HG03066 (cell line): ENCODE results near the gene LTB.
"Not testable (repeated sequence)": the region's sequence is repeated elsewhere in the genome, so short reads cannot be mapped to it uniquely, and the experiment has no call there.

Experiments
- ATAC-seq: cut with Tn5 transposase; IDR thresholded peaks from one replicate; pipeline ENCODE4 v1.9.1; 2021; ENCODE audit warnings: low read depth; ENCODE audit not compliant: unreplicated experiment

LTB gene

GRCh38 chr6:31609519-31610406, 27.5 kb upstream of the LTB start:
- ATAC-seq = no peak

- ATAC-seq = no peak
Observed at GRCh38 chr6:31607317-31607716, 25.1 kb upstream of the LTB start.

- ATAC-seq = no peak
Observed at GRCh38 chr6:31597006-31597405, 14.8 kb upstream of the LTB start.

DNA sequence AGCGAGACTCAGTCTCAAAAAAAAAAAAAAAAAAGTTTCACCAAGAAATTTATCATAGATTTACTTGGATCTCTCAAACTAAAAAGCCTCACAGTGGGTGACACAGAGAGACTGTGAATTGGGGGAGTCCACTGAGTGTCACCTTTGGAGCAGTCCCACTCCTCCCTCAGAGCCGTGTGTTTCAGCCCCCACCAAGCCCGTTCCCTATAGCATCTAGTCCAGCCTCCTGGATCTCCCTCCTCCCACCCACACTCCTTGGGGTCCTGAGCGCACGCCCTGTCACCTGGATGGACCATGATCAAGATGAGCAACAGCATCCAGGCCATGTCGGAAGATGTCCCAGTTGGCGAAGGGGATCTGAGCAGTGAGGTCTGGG, 10.2 kb upstream of the LTB start:
- ATAC-seq = no peak

- ATAC-seq = not testable (repeated sequence)
Observed at GRCh38 chr6:31590691-31591090, 8.5 kb upstream of the LTB start.

DNA sequence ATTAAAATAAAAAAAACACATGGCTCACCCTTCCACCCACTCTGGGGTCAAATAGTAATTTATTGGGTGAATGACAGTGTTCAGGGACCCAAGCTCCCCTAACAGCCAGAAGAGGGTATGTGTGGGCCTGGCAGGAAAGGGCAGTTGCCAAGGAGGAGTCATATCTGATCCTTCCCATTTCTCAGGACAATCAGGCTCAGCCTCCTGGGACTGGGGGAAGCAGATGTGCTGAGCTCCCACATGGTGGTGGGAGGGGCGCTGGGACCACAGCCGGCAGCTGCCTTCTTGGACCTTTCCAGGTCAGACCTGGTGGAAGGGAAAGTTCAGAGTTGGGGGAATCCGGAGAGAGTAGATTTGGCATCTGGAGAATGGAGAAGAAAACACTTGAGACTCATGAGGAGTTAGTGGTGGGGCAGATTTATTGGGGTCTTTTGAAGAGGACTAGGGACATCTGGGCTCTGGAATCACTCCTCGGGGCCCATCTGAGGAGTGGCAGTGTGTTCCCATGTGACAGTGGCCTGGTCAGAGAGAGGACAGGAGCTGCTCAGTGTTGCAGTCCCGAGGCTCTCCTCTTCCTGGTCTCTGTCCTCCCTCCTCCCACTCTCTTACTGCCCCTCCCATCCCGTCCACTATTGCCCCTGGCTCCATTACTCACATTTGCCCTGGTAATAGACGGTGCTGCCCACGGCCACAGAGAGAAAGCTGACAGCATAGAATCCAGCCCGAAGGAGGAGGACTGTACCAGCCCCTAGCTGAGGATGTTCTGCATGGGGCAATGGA, 6.8 kb upstream of the LTB start:
- no peak for ATAC-seq

DNA sequence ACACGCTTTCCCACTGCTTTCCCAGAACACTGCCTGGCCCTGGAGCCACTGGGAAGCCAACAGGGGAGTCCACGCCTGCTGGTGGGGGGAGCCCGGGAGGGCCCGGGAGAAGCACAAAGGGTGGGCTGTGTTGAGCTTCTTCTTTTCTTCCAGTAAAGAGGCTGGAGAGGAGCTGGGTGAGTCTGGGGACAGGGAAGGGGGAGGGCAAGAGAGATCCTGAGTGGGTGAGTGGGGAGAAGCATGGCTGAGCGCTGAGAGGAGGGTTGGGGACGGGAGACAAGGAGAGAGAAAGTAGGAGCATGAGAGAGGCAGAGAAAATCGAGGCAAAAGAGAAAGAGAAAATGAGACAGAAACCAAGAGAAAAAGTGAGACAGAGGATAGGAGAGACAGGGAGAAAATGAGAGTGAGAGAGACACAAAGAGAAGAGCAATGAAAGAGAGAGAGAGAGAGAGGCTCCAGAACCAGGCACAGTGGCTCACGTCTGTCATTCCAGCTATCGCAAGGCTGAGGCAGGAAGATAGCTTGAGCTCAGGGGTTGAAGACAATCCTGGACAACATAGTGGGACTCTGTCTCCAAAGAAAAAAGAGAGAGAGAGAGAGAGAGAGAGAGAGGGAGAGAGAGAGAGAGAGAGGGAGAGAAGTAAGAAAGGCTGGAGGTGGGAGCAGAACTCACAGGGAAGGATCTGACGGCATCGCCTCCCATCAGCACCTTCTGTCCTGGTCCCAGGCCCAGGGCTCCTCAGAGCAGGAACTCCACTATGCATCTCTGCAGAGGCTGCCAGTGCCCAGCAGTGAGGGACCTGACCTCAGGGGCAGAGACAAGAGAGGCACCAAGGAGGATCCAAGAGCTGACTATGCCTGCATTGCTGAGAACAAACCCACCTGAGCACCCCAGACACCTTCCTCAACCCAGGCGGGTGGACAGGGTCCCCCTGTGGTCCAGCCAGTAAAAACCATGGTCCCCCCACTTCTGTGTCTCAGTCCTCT, 5.9 kb upstream of the LTB start:
- no peak for ATAC-seq

GRCh38 chr6:31586599-31587281, 4.5 kb upstream of the LTB start:
- no peak for ATAC-seq

DNA sequence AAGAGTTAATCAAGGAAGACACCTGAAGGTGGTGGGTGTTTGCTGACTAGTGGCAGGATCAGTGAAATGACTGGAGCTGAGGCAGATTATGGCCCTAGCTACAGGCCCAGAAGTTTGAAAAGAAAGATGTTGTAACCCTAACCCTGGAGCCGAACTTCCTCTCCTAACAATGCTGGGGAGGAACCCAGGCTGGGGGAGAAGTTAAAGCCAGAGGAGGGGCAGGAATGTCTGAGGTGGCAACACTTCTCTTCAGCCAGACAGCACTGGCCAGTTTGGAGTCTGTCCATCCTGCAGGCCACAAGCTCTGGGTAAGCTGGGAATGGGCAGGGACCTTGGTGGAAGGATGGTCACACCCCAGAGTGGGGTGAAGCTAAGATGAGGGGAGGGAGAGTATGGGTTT, 3.8 kb upstream of the LTB start, which contains the start of gene LST1:
TSS of gene LST1 (plus strand) at position 270 of the 400 bp plus-strand sequence. CDS start 1,023 bp downstream, outside the sequence.
- ATAC-seq = no peak

GRCh38 chr6:31585491-31585890, 3.3 kb upstream of the LTB start:
- no peak for ATAC-seq

DNA sequence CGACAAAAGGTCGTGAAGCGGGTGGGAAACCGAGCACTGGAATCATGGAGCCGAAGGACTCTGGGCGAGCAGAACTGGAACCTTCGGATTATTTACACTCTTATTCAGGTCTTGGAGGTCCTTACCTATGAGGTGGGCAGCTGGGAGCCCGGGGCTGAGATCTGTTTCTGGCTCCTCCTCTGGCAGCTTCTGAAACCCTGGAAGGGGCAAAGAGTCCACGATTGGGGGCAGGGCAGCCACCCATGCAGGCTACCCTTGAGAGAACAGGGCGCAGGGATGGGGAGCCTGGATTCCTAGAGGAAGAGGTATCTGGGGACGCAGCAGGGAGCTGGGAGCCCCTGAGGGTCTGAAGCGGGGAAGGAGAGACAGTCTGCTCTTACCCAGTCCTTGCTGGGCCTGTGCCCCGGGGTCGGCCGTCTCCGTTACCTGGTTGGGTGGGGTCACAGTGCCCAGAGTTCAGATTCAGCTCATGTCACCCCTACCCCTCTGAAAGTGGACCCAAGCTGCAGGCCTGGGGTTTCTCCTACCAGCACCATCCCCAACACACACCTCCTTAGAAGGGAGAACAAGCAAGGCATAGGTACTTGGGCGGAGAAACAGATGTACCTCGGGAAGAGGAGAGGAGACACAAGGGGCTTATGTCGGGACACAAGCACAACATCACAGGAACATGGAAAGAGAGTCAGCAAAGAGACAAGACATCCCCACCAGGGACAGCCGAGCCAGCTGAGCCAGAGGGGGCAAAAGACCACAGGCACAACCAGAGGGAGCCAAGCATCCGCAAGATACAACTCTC, 592 bp downstream of the LTB start:
- ATAC-seq = no peak

- ATAC-seq = peak; percentile 58
Observed at GRCh38 chr6:31580807-31581433, 1.3 kb downstream of the LTB start.

GRCh38 chr6:31580438-31580740, 1.8 kb downstream of the LTB start:
- ATAC-seq = peak; percentile 6

DNA sequence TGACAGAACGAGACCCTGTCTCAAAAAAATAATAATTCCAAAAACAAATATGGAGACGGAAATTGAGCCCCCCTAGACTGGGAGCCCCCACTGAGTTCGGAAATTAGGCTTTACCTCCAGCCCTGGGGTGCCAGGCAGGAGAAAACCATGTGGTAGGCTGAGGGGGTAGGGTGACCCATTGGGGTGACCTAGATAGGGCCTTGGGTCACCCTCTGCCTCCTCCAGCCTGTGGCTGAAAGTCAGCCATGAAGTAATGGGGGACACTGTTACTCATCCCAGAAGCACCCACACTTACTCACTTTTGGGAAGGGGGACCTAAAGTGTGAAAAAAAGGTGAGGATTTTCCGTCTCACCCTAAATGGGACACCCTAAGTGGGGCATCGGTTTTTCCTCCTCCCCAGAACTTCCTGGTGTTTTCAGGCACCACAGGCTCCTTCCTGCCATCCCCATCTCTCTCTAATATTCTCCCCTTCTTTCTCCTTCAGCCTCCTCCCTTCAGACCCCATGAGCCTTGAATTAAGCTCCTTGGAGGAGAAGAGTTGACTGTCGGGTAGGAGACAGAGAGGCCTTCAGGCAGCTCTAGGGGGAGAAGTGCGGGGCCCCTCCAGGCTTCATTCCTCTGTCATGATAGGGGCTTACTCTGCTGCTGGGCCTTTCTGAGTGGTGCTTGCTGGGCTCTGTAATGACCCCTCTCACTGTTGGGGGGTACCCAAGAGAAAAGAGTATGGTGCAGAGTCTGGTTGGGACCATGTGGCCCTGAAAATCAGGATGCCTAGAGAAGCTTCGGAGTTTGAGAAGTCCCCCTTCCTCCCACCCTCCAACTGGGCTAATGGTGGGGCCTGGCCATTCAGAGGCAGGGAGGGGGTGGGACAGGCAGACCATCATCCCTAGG, 2.4 kb downstream of the LTB start:
- ATAC-seq = no peak

GRCh38 chr6:31579119-31579505, 3.1 kb downstream of the LTB start:
- no peak for ATAC-seq

DNA sequence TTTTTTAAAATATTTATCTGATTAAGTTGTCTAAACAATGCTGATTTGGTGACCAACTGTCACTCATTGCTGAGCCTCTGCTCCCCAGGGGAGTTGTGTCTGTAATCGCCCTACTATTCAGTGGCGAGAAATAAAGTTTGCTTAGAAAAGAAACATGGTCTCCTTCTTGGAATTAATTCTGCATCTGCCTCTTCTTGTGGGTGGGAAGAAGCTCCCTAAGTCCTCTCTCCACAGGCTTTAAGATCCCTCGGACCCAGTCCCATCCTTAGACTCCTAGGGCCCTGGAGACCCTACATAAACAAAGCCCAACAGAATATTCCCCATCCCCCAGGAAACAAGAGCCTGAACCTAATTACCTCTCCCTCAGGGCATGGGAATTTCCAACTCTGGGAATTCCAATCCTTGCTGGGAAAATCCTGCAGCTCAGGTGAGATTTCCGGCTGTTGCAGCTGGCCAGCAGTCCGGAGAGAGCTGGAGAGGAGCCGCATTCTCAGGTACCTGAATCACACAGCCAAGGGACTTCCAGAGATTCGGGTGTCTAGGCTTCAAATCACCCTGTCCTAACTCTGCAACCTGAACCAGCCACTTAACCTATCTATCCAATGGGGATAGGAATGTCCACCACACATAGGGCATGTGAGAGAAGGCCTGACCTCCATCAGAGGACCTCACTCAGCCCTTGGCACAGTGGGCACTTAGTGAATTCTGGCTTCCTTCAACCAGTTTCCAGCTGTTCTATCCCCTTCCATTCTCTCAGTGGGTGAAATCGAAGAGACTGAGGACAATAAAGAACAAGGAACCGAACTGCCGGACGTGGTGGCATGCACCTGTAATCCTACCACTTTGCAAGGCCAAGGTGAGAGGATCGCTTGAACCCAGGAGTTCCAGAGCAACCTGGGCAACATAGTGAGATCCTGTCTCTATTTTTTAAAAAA, 3.8 kb downstream of the LTB start:
- ATAC-seq = no peak

- no peak for ATAC-seq
Observed at GRCh38 chr6:31577579-31577966, 4.7 kb downstream of the LTB start.
